ENCODE data around the gene FRAS1. TPM values are rescaled to one million over a fixed set of nuclear protein-coding genes. Genes with fewer than 3 reads are reported as not detected.
"Not testable (repeated sequence)": the region's sequence is repeated elsewhere in the genome, so short reads cannot be mapped to it uniquely, and the experiment has no call there.

FRAS1 gene
- total RNA-seq, 1 donor from 2014 or later: 24.6 TPM

GRCh38 chr4:78268597-78268996 lies 211.5 kb downstream of the FRAS1 start:
- Histone ChIP-seq H3K4me2 (ENCODE audit: low read length) (no peak overlapping the region), H2AFZ (ENCODE audit: low read depth, low read length) (no peak overlapping the region), H3K4me1 (ENCODE audit: insufficient read depth, low read length) (no peaks in the 10 kb centered on the region), H3K9ac (ENCODE audit: low read length) (no peak overlapping the region), H3K27me3 (ENCODE audit: insufficient read depth, low read length) (no peaks in the 10 kb centered on the region), H3K36me3 (ENCODE audit: insufficient read depth, low read length) (no peaks in the 10 kb centered on the region), H3K4me3 (ENCODE audit: insufficient read depth, low read depth, low read length) (no peak overlapping the region), H3K9me3 (ENCODE audit: insufficient read depth, low read depth, low read length) (no peaks in the 10 kb centered on the region), H3K27ac (ENCODE audit: low read depth, low read length) (no peak overlapping the region), H4K20me1 (ENCODE audit: insufficient read depth, low read length) (no peaks in the 10 kb centered on the region), H3K79me2 (ENCODE audit: insufficient read depth, low read length) (no peaks in the 10 kb centered on the region)
- Mint-ChIP-seq H3K27ac (ENCODE audit: unreplicated experiment) (no peak overlapping the region), H3K36me3 (ENCODE audit: low read depth, unreplicated experiment) (peaks cover 38% of the 10 kb centered on the region), H3K27me3 (ENCODE audit: low read depth, unreplicated experiment) (no peaks in the 10 kb centered on the region), H3K4me3 (ENCODE audit: unreplicated experiment) (no peak overlapping the region), H3K9me3 (ENCODE audit: unreplicated experiment) (peaks cover 11% of the 10 kb centered on the region), H3K4me1 (ENCODE audit: low read depth, unreplicated experiment) (peaks cover 7% of the 10 kb centered on the region)
- TF ChIP-seq EZH2 (IDR thresholded peaks at IDR 0.05; ENCODE audit: insufficient read depth, low read length) (no peak), CTCF (IDR thresholded peaks at IDR 0.05; ENCODE audit: insufficient read depth, low read depth, low read length) (no peak)
- FAIRE-seq (no peak), DNase-seq (ENCODE audit: low read depth) (no peak)

GRCh38 chr4:78275450-78275849 lies 218.3 kb downstream of the FRAS1 start:
- not testable (repeated sequence) for FAIRE-seq; H3K4me3 Mint-ChIP-seq (ENCODE audit: unreplicated experiment); H3K9me3 ChIP-seq (ENCODE audit: insufficient read depth, low read depth, low read length); H3K4me3 ChIP-seq (ENCODE audit: insufficient read depth, low read depth, low read length); H3K4me2 ChIP-seq (ENCODE audit: low read length); H4K20me1 ChIP-seq (ENCODE audit: insufficient read depth, low read length); DNase-seq (ENCODE audit: low read depth); H3K27ac Mint-ChIP-seq (ENCODE audit: unreplicated experiment); H2AFZ ChIP-seq (ENCODE audit: low read depth, low read length); H3K36me3 ChIP-seq (ENCODE audit: insufficient read depth, low read length); H3K9ac ChIP-seq (ENCODE audit: low read length); H3K27me3 ChIP-seq (ENCODE audit: insufficient read depth, low read length); H3K4me1 ChIP-seq (ENCODE audit: insufficient read depth, low read length); H3K4me1 Mint-ChIP-seq (ENCODE audit: low read depth, unreplicated experiment); H3K27ac ChIP-seq (ENCODE audit: low read depth, low read length); H3K27me3 Mint-ChIP-seq (ENCODE audit: low read depth, unreplicated experiment); H3K79me2 ChIP-seq (ENCODE audit: insufficient read depth, low read length)
- peaks cover 30% of the 10 kb centered on the region for H3K36me3 Mint-ChIP-seq (ENCODE audit: low read depth, unreplicated experiment)
- peaks cover 16% of the 10 kb centered on the region for H3K9me3 Mint-ChIP-seq (ENCODE audit: unreplicated experiment)

GRCh38 chr4:78286281-78286680 lies 229.2 kb downstream of the FRAS1 start:
- Histone ChIP-seq H3K4me1 (ENCODE audit: insufficient read depth, low read length) (no peaks in the 10 kb centered on the region), H3K9ac (ENCODE audit: low read length) (no peak overlapping the region), H3K27me3 (ENCODE audit: insufficient read depth, low read length) (no peaks in the 10 kb centered on the region), H2AFZ (ENCODE audit: low read depth, low read length) (no peak overlapping the region), H3K9me3 (ENCODE audit: insufficient read depth, low read depth, low read length) (no peaks in the 10 kb centered on the region), H3K4me2 (ENCODE audit: low read length) (no peak overlapping the region), H3K36me3 (ENCODE audit: insufficient read depth, low read length) (no peaks in the 10 kb centered on the region), H3K27ac (ENCODE audit: low read depth, low read length) (no peak overlapping the region), H4K20me1 (ENCODE audit: insufficient read depth, low read length) (no peaks in the 10 kb centered on the region), H3K79me2 (ENCODE audit: insufficient read depth, low read length) (no peaks in the 10 kb centered on the region), H3K4me3 (ENCODE audit: insufficient read depth, low read depth, low read length) (no peak overlapping the region)
- H3K36me3 Mint-ChIP-seq (ENCODE audit: low read depth, unreplicated experiment): peaks cover 7% of the 10 kb centered on the region
- no peak for DNase-seq (ENCODE audit: low read depth)
- no peak overlapping the region for H3K4me3 Mint-ChIP-seq (ENCODE audit: unreplicated experiment)
- H3K27me3 Mint-ChIP-seq (ENCODE audit: low read depth, unreplicated experiment): no peaks in the 10 kb centered on the region
- TF ChIP-seq EZH2 (IDR thresholded peaks at IDR 0.05; ENCODE audit: insufficient read depth, low read length) (no peak), CTCF (IDR thresholded peaks at IDR 0.05; ENCODE audit: insufficient read depth, low read depth, low read length) (no peak)
- peaks cover 3% of the 10 kb centered on the region for H3K9me3 Mint-ChIP-seq (ENCODE audit: unreplicated experiment)
- FAIRE-seq: no peak
- no peak overlapping the region for H3K27ac Mint-ChIP-seq (ENCODE audit: unreplicated experiment)
- H3K4me1 Mint-ChIP-seq (ENCODE audit: low read depth, unreplicated experiment): peaks cover 9% of the 10 kb centered on the region
